Stimulated activated CD8-positive, alpha-beta memory T cell treated with anti-CD3 and anti-CD28 coated beads, Interleukin-7, amount 100 ng/mL, for 1 hour (primary cell): Measurements from ENCODE around the gene HDLBP.
"Not testable (repeated sequence)": the region's sequence is repeated elsewhere in the genome, so short reads cannot be mapped to it uniquely, and the experiment has no call there.

Source experiments
- DNase-seq, 2 donors: peaks; one replicate each; pipeline ENCODE4 v3.0.0-alpha.2; 2020; ENCODE audit warnings: low read depth in 2 of 2

The HDLBP gene

GRCh38 chr2:241214209-241214608, 101.3 kb downstream of the HDLBP start:
- DNase-seq: no peak

- DNase-seq: no peak
These were observed 101.9 kb downstream of the HDLBP start for GRCh38 chr2:241213567-241213966.

- DNase-seq: no peak
These were observed 102.4 kb downstream of the HDLBP start for GRCh38 chr2:241213041-241213440.

GRCh38 chr2:241211276-241211675, 104.2 kb downstream of the HDLBP start:
- no peak for DNase-seq

- no peak for DNase-seq
These were observed 106.2 kb downstream of the HDLBP start for GRCh38 chr2:241209271-241209670.

- DNase-seq: no peak
These were observed 107.4 kb downstream of the HDLBP start for GRCh38 chr2:241208058-241208457.

- no peak for DNase-seq
These were observed 107.8 kb downstream of the HDLBP start for GRCh38 chr2:241207641-241208040.

- DNase-seq: no peak
These were observed 108.3 kb downstream of the HDLBP start for GRCh38 chr2:241207151-241207550.

- no peak for DNase-seq
These were observed 110.4 kb downstream of the HDLBP start for GRCh38 chr2:241205086-241205485.

GRCh38 chr2:241204490-241204889, 111.0 kb downstream of the HDLBP start:
- DNase-seq: no peak

GRCh38 chr2:241204010-241204384, 111.5 kb downstream of the HDLBP start:
- DNase-seq: no peak

GRCh38 chr2:241203218-241204009, 112.1 kb downstream of the HDLBP start:
- no peak for DNase-seq

GRCh38 chr2:241202681-241203080, 112.8 kb downstream of the HDLBP start:
- no peak for DNase-seq

- no peak for DNase-seq
These were observed 113.2 kb downstream of the HDLBP start for GRCh38 chr2:241202268-241202585.

- DNase-seq: no peak
These were observed 113.8 kb downstream of the HDLBP start for GRCh38 chr2:241201445-241202267.

- no peak for DNase-seq
These were observed 114.6 kb downstream of the HDLBP start for GRCh38 chr2:241200822-241201395.

GRCh38 chr2:241199897-241200821, 115.3 kb downstream of the HDLBP start:
- no peak for DNase-seq

- no peak for DNase-seq
These were observed 116.2 kb downstream of the HDLBP start for GRCh38 chr2:241199286-241199685.

GRCh38 chr2:241198381-241199279, 116.8 kb downstream of the HDLBP start:
- no peak for DNase-seq

- no peak for DNase-seq
These were observed 117.5 kb downstream of the HDLBP start for GRCh38 chr2:241197947-241198346.

- DNase-seq: not testable (repeated sequence)
These were observed 118.2 kb downstream of the HDLBP start for GRCh38 chr2:241197246-241197645.
